KOPT-K1 (cell line): ENCODE results near the gene KCNJ4.
"Not testable (repeated sequence)": the region's sequence is repeated elsewhere in the genome, so short reads cannot be mapped to it uniquely, and the experiment has no call there.

Source experiments
- H3K27ac ChIP-seq: fragments of 200-600 bp; sonication (generic); 2 replicates; pipeline ENCODE4 v1.5.1; 2016; ENCODE audit warnings: antibody characterized with exemption, mild to moderate bottlenecking, low read depth, low read length; ENCODE audit not compliant: poor library complexity, severe bottlenecking
- H3K36me3 ChIP-seq: fragments of 200-600 bp; sonication (generic); 2 replicates; pipeline ENCODE4 v1.5.1; 2017; ENCODE audit warnings: antibody characterized with exemption, mild to moderate bottlenecking, low read length, moderate library complexity; ENCODE audit not compliant: insufficient read depth
- H3K9me3 ChIP-seq: fragments of 200-600 bp; sonication (generic); 2 replicates; pipeline ENCODE4 v1.5.1; 2017; ENCODE audit warnings: antibody characterized with exemption, low read length, mild to moderate bottlenecking; ENCODE audit not compliant: insufficient read depth, poor library complexity, severe bottlenecking

The KCNJ4 gene

GRCh38 chr22:38481871-38482332 lies 26.9 kb upstream of the KCNJ4 start:
- Histone ChIP-seq H3K27ac (no peak overlapping the region), H3K9me3 (no peaks in the 10 kb centered on the region), H3K36me3 (peaks cover 79% of the 10 kb centered on the region)

GRCh38 chr22:38481162-38481870 lies 26.3 kb upstream of the KCNJ4 start:
- Histone ChIP-seq H3K36me3 (peaks cover 73% of the 10 kb centered on the region), H3K27ac (no peak overlapping the region), H3K9me3 (no peaks in the 10 kb centered on the region)

- Histone ChIP-seq H3K36me3 (peaks cover 52% of the 10 kb centered on the region), H3K27ac (no peak overlapping the region), H3K9me3 (no peaks in the 10 kb centered on the region)
These were observed 24.3 kb upstream of the KCNJ4 start for GRCh38 chr22:38479096-38479837.

- H3K27ac ChIP-seq: no peak overlapping the region
- peaks cover 35% of the 10 kb centered on the region for H3K36me3 ChIP-seq
- no peaks in the 10 kb centered on the region for H3K9me3 ChIP-seq
These were observed 22.6 kb upstream of the KCNJ4 start for GRCh38 chr22:38477585-38477984.

GRCh38 chr22:38474003-38474607 lies 19.1 kb upstream of the KCNJ4 start:
- Histone ChIP-seq H3K27ac (no peak overlapping the region), H3K36me3 (0 out of 2 replicates have a peak, but pooled peaks cover 2% of the 10 kb centered on the region), H3K9me3 (no peaks in the 10 kb centered on the region)

- H3K9me3 ChIP-seq: no peaks in the 10 kb centered on the region
- no peak overlapping the region for H3K27ac ChIP-seq
- no peaks in the 10 kb centered on the region for H3K36me3 ChIP-seq
These were observed 16.2 kb upstream of the KCNJ4 start for GRCh38 chr22:38471237-38471636.

- H3K27ac ChIP-seq, H3K36me3 ChIP-seq, H3K9me3 ChIP-seq: not testable (repeated sequence)
These were observed 15.2 kb upstream of the KCNJ4 start for GRCh38 chr22:38470179-38470578.

GRCh38 chr22:38469306-38469781 lies 14.3 kb upstream of the KCNJ4 start:
- Histone ChIP-seq H3K9me3 (no peaks in the 10 kb centered on the region), H3K27ac (no peak overlapping the region)

GRCh38 chr22:38468443-38469305 lies 13.7 kb upstream of the KCNJ4 start:
- Histone ChIP-seq H3K9me3 (no peaks in the 10 kb centered on the region), H3K36me3 (no peaks in the 10 kb centered on the region), H3K27ac (no peak overlapping the region)

More at GRCh38 chr22:38469306-38469781, 14.3 kb upstream of the KCNJ4 start:
- no peaks in the 10 kb centered on the region for H3K36me3 ChIP-seq

- H3K36me3 ChIP-seq: no peaks in the 10 kb centered on the region
- no peak within 1 kb of the TSS for H3K27ac ChIP-seq
- H3K9me3 ChIP-seq: no peaks in the 10 kb centered on the region
These were observed 13.0 kb upstream of the KCNJ4 start, which contains the start of gene KDELR3 for GRCh38 chr22:38467904-38468442. TSS of gene KDELR3 (plus strand) at chr22:38468096. CDS start at chr22:38468234, 138 bp downstream.

- Histone ChIP-seq H3K9me3 (no peaks in the 10 kb centered on the region), H3K27ac (no peak overlapping the region), H3K36me3 (no peaks in the 10 kb centered on the region)
These were observed 12.5 kb upstream of the KCNJ4 start for GRCh38 chr22:38467438-38467903.

GRCh38 chr22:38465673-38466490 lies 10.9 kb upstream of the KCNJ4 start:
- H3K36me3 ChIP-seq: no peaks in the 10 kb centered on the region

GRCh38 chr22:38464992-38465672 lies 10.1 kb upstream of the KCNJ4 start:
- no peak overlapping the region for H3K27ac ChIP-seq
- no peaks in the 10 kb centered on the region for H3K36me3 ChIP-seq
- no peaks in the 10 kb centered on the region for H3K9me3 ChIP-seq

More at GRCh38 chr22:38465673-38466490, 10.9 kb upstream of the KCNJ4 start:
- Histone ChIP-seq H3K9me3 (no peaks in the 10 kb centered on the region), H3K27ac (no peak overlapping the region)
